Progenitor cell of endocrine pancreas (in vitro differentiated cells): ENCODE results near the gene PTPA. TPM values are rescaled to one million over a fixed set of nuclear protein-coding genes. Genes with fewer than 3 reads are reported as not detected.
"Not testable (repeated sequence)": the region's sequence is repeated elsewhere in the genome, so short reads cannot be mapped to it uniquely, and the experiment has no call there.

Experiments
- DNase-seq: peaks from one replicate; pipeline ENCODE4 v3.0.0; 2021; ENCODE audit warnings: low spot score; ENCODE audit not compliant: unreplicated experiment
- H3K27ac Mint-ChIP-seq: 2 replicates; pipeline ENCODE4 v1.8.0; 2021; ENCODE audit warnings: mild to moderate bottlenecking, moderate library complexity, mixed read lengths
- H3K27me3 Mint-ChIP-seq: 2 replicates; pipeline ENCODE4 v1.8.0; 2021; ENCODE audit warnings: mixed read lengths
- H3K36me3 Mint-ChIP-seq: 2 replicates; pipeline ENCODE4 v1.8.0; 2022; ENCODE audit warnings: mixed read lengths; ENCODE audit not compliant: insufficient read depth
- H3K4me1 Mint-ChIP-seq: 2 replicates; pipeline ENCODE4 v1.8.0; 2021; ENCODE audit warnings: low read depth, mixed read lengths
- H3K4me3 Mint-ChIP-seq: 2 replicates; pipeline ENCODE4 v1.8.0; 2021; ENCODE audit warnings: low read depth, mild to moderate bottlenecking, moderate library complexity, mixed read lengths
- H3K9me3 Mint-ChIP-seq: 2 replicates; pipeline ENCODE4 v1.8.0; 2021; ENCODE audit warnings: low read depth, mixed read lengths
- total RNA-seq: library from RNA; stranded (reverse); gene quantifications from 2 replicates; pipeline ENCODE4 v1.2.1, GENCODE V29; 2021
- TF ChIP-seq, protein P1 (sequence below): fragments of 200-600 bp; sonication (generic); IDR thresholded peaks from one replicate; pipeline ENCODE4 v1.5.0; 2021; ENCODE audit warnings: antibody characterized with exemption, mild to moderate bottlenecking; ENCODE audit not compliant: unreplicated experiment

Gene PTPA
- total RNA-seq, 1 donor from 2014 or later, result 145 TPM

DNA sequence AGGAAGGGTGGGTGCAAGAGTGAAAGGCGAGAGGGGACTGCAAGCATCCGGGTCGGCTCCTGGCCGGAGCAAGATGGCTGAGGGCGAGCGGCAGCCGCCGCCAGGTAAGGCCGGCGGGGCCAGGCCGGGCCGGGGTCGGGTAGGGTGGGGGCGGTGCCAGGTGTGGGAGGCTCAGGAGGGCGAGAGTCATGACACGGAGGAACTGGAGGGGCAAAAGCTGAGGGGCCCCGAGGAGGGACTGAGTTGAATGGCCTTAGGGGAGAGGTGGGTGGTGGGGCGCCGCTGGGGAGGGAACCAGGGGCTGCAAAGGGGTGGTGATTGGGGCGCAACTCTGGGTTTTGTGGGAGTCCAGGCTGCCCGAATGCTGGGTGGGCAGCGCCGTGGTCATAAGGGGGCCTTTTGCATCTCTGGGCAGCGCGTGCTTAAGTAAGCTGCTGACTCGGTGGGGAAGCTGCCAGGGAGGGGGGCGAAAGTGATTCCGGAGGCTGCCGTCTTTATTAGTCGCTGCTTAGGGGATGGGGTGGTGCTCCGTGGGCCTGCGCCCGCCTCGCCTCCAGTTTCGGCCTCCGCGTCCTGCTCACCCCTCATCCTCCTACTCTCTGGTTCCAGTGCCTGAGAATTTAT is 425 bp downstream of the PTPA start:
- TF ChIP-seq, protein P1, sequence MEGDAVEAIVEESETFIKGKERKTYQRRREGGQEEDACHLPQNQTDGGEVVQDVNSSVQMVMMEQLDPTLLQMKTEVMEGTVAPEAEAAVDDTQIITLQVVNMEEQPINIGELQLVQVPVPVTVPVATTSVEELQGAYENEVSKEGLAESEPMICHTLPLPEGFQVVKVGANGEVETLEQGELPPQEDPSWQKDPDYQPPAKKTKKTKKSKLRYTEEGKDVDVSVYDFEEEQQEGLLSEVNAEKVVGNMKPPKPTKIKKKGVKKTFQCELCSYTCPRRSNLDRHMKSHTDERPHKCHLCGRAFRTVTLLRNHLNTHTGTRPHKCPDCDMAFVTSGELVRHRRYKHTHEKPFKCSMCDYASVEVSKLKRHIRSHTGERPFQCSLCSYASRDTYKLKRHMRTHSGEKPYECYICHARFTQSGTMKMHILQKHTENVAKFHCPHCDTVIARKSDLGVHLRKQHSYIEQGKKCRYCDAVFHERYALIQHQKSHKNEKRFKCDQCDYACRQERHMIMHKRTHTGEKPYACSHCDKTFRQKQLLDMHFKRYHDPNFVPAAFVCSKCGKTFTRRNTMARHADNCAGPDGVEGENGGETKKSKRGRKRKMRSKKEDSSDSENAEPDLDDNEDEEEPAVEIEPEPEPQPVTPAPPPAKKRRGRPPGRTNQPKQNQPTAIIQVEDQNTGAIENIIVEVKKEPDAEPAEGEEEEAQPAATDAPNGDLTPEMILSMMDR, result no peak
- H3K9me3 Mint-ChIP-seq, result no peaks in the 10 kb centered on the region
- H3K4me1 Mint-ChIP-seq, result peaks cover 19% of the 10 kb centered on the region
- H3K27me3 Mint-ChIP-seq, result peaks cover 11% of the 10 kb centered on the region
- H3K36me3 Mint-ChIP-seq, result peaks cover under 1% of the 10 kb centered on the region
- DNase-seq, result no peak
- peak overlapping the region; percentile 95 for H3K4me3 Mint-ChIP-seq
- H3K27ac Mint-ChIP-seq, result peak overlapping the region; percentile 99

DNA sequence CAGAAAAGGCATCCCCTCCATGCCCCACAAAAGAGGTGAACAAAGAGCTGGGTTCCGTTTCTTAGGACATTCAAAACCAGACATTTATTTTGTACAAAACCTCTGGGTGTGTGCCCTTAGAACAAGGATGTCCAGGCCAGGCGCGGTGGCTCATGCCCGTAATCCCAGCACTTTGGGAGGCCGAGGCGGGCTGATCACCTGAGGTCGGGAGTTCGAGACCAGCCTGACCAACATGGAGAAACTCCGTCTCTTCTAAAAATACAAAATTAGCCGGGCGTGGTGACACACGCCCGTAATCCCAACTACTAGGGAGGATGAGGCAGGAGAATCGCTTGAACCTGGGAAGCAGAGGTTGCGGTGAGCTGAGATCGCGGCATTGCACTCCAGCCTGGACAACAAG is 1.3 kb downstream of the PTPA start:
- Mint-ChIP-seq H3K27ac (peak overlapping the region; percentile 99), H3K4me3 (peak overlapping the region; percentile 95)

DNA sequence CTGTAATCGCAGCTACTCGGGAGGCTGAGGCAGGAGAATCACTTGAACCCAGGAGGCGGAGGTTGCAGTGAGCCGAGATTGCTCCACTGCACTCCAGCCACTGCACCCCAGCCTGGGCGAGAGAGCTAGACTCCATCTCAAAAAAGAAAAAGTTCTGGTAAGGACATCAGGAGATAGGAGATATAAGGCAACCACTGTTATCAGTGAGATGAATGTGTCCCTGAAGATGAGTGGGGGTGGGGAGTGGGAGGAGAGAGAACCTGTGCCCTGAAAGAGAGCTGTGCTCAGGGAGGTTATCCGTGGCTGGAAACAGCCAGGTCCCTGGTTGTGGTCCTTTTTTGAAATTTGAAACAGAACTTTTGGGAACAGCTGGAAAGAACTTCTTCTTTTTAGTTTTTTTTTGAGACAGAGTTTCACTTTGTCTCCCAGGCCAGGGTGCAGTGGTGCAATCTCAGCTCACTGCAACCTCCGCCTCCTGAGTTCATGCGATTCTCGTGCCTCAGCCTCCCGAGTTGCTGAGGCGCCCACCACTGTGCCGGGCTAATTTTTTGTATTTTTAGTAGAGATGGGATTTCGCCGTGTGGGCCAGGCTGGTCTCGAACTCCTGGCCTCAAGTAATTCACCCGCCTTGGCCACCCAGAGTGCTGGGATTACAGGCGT is 2.6 kb downstream of the PTPA start:
- Mint-ChIP-seq H3K9me3 (no peaks in the 10 kb centered on the region), H3K4me3 (peak overlapping the region; percentile 40), H3K27ac (peak overlapping the region; percentile 53), H3K36me3 (peaks cover 1% of the 10 kb centered on the region), H3K27me3 (peaks cover 9% of the 10 kb centered on the region), H3K4me1 (peaks cover 14% of the 10 kb centered on the region)
- no peak for DNase-seq
- TF ChIP-seq, protein P1, result no peak

More for the DNA sequence above, 1.3 kb downstream of the PTPA start:
- H3K27me3 Mint-ChIP-seq, result peaks cover 11% of the 10 kb centered on the region
- peaks cover 14% of the 10 kb centered on the region for H3K4me1 Mint-ChIP-seq
- not testable (repeated sequence) for DNase-seq, H3K9me3 Mint-ChIP-seq, H3K36me3 Mint-ChIP-seq

GRCh38 chr9:129118799-129119198 is 7.6 kb downstream of the PTPA start:
- TF ChIP-seq, protein P1, result no peak
- peaks cover 10% of the 10 kb centered on the region for H3K4me1 Mint-ChIP-seq
- no peaks in the 10 kb centered on the region for H3K27me3 Mint-ChIP-seq
- H3K4me3 Mint-ChIP-seq, result no peak overlapping the region
- peaks cover 17% of the 10 kb centered on the region for H3K36me3 Mint-ChIP-seq
- H3K9me3 Mint-ChIP-seq, result no peaks in the 10 kb centered on the region
- DNase-seq, result no peak
- no peak overlapping the region for H3K27ac Mint-ChIP-seq

GRCh38 chr9:129121483-129121882 is 10.3 kb downstream of the PTPA start:
- no peak overlapping the region for H3K4me3 Mint-ChIP-seq
- TF ChIP-seq, protein P1, result no peak
- no peak for DNase-seq
- H3K27ac Mint-ChIP-seq, result no peak overlapping the region
- H3K4me1 Mint-ChIP-seq, result peaks cover 1% of the 10 kb centered on the region
- no peaks in the 10 kb centered on the region for H3K9me3 Mint-ChIP-seq
- peaks cover 21% of the 10 kb centered on the region for H3K36me3 Mint-ChIP-seq
- H3K27me3 Mint-ChIP-seq, result no peaks in the 10 kb centered on the region

- no peak for DNase-seq
- peaks cover 1% of the 10 kb centered on the region for H3K4me1 Mint-ChIP-seq
- no peak overlapping the region for H3K4me3 Mint-ChIP-seq
- no peak overlapping the region for H3K27ac Mint-ChIP-seq
- no peaks in the 10 kb centered on the region for H3K27me3 Mint-ChIP-seq
- peaks cover 21% of the 10 kb centered on the region for H3K36me3 Mint-ChIP-seq
- TF ChIP-seq, protein P1, result no peak
- no peaks in the 10 kb centered on the region for H3K9me3 Mint-ChIP-seq
Measured at GRCh38 chr9:129122133-129122532, 10.9 kb downstream of the PTPA start.

DNA sequence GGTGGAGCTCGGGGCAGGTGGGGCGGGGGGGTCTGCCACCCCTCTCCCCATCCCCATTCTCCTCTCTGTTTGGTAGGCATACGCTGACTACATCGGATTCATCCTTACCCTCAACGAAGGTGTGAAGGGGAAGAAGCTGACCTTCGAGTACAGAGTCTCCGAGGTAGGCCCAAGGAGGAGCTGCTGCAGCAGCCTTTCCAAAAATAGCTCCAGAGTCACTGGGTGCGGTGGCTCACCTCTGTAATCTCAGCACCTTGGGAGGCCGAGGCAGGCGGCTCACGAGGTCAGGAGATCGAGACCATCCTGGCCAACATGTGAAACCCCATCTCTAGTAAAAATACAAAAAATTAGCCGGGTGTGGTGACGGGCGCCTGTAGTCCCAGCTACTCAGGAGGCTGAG is 11.8 kb downstream of the PTPA start:
- DNase-seq, H3K27me3 Mint-ChIP-seq, H3K4me1 Mint-ChIP-seq, H3K27ac Mint-ChIP-seq, H3K9me3 Mint-ChIP-seq, H3K4me3 Mint-ChIP-seq: not testable (repeated sequence)
- H3K36me3 Mint-ChIP-seq, result peaks cover 23% of the 10 kb centered on the region
